ENCODE measurements around the gene TLR8. TPM values are rescaled to one million over a fixed set of nuclear protein-coding genes. Genes with fewer than 3 reads are reported as not detected.

The TLR8 gene
- total RNA-seq, 1 experiment from 2014 or later: not detected

DNA sequence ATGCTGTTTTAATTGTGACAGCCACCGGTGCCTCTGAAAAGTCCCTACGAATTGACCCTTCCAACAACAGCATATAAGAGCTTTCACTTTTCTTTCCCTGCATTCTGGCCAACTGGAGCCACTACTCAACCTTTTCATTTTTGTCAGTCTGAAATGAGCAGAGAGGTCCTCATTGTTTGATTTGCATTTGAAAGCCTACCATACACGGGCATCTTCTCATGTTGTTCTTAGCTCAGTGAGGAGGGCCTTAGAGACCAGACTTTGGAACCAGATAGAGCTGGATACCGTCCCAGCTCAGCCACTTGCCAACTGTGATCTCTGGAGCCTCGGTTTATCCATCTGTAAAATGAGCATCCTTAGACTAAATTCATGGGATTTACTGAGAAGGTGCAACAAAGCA lies 51.6 kb downstream of the TLR8 start:
- Histone ChIP-seq H3K36me3 (ENCODE audit: control insufficient read depth, insufficient read depth, low read length) (no peaks in the 10 kb centered on the region), H3K9me3 (ENCODE audit: control insufficient read depth, insufficient read depth, low read depth, low read length) (no peaks in the 10 kb centered on the region), H3K4me1 (ENCODE audit: control insufficient read depth, insufficient read depth, low read length) (peaks cover 6% of the 10 kb centered on the region; the same call in 1 of the 2 replicates), H3K27ac (ENCODE audit: low read length) (peak overlapping the region; percentile 23; the same call in 1 of the 2 replicates), H3K4me3 (ENCODE audit: low read depth in 2 of 2, low read length in 2 of 2) (no peak overlapping the region), H3K27me3 (ENCODE audit: control insufficient read depth, insufficient read depth, low read length) (no peaks in the 10 kb centered on the region)
- BruUV-seq (replicated peaks): no TSS peak
- intact Hi-C loops (cut with micrococcal nuclease; ENCODE audit: unreplicated experiment): no loop called here
- TF ChIP-seq TCF7L2 (IDR thresholded peaks at IDR 0.05; ENCODE audit: low read depth, low read length): no peak
- no peak for TF ChIP-seq SIN3A (IDR thresholded peaks at IDR 0.05; ENCODE audit: borderline replicate concordance, insufficient read depth, low read depth, low read length)
- no peak for TF ChIP-seq POLR2AphosphoS5 (IDR thresholded peaks at IDR 0.05; ENCODE audit: low read depth, low read length)
- TF ChIP-seq, protein P1, sequence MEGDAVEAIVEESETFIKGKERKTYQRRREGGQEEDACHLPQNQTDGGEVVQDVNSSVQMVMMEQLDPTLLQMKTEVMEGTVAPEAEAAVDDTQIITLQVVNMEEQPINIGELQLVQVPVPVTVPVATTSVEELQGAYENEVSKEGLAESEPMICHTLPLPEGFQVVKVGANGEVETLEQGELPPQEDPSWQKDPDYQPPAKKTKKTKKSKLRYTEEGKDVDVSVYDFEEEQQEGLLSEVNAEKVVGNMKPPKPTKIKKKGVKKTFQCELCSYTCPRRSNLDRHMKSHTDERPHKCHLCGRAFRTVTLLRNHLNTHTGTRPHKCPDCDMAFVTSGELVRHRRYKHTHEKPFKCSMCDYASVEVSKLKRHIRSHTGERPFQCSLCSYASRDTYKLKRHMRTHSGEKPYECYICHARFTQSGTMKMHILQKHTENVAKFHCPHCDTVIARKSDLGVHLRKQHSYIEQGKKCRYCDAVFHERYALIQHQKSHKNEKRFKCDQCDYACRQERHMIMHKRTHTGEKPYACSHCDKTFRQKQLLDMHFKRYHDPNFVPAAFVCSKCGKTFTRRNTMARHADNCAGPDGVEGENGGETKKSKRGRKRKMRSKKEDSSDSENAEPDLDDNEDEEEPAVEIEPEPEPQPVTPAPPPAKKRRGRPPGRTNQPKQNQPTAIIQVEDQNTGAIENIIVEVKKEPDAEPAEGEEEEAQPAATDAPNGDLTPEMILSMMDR (IDR thresholded peaks at IDR 0.05): no peak
- TF ChIP-seq, protein P2, sequence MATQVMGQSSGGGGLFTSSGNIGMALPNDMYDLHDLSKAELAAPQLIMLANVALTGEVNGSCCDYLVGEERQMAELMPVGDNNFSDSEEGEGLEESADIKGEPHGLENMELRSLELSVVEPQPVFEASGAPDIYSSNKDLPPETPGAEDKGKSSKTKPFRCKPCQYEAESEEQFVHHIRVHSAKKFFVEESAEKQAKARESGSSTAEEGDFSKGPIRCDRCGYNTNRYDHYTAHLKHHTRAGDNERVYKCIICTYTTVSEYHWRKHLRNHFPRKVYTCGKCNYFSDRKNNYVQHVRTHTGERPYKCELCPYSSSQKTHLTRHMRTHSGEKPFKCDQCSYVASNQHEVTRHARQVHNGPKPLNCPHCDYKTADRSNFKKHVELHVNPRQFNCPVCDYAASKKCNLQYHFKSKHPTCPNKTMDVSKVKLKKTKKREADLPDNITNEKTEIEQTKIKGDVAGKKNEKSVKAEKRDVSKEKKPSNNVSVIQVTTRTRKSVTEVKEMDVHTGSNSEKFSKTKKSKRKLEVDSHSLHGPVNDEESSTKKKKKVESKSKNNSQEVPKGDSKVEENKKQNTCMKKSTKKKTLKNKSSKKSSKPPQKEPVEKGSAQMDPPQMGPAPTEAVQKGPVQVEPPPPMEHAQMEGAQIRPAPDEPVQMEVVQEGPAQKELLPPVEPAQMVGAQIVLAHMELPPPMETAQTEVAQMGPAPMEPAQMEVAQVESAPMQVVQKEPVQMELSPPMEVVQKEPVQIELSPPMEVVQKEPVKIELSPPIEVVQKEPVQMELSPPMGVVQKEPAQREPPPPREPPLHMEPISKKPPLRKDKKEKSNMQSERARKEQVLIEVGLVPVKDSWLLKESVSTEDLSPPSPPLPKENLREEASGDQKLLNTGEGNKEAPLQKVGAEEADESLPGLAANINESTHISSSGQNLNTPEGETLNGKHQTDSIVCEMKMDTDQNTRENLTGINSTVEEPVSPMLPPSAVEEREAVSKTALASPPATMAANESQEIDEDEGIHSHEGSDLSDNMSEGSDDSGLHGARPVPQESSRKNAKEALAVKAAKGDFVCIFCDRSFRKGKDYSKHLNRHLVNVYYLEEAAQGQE (IDR thresholded peaks at IDR 0.05; ENCODE audit: insufficient read depth in 1 of 2, low read depth in 2 of 2, low read length in 1 of 2): no peak
- in situ Hi-C loops (cut with HindIII; ENCODE audit: low pct_unique_long_range_greater_than_20kb, low sequenced_read_pairs): no loop called here
- ChIA-PET CTCF (no interaction called here), POLR2A (no interaction called here)
- DNase-seq (ENCODE audit: low read depth, low spot score) (no peak), ATAC-seq (no peak)

DNA sequence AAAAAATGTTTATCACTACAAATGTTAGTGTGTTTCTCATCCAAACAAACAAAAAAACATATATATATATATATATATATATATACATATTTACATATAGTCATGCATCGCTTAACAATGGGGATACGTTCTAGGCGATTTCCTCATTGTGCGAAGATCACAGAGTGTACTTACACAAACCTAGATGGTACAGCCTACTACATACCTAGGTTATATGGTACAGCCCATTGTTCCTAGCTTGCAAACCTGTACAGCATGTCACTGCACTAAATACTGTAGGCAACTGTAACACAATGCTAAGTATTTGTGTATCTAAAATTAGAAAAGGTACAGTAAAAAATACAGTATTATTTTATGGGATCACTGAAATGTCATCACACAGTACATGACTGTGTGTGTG lies 52.0 kb downstream of the TLR8 start:
- ChIA-PET POLR2A (no interaction called here), CTCF (no interaction called here)
- in situ Hi-C loops (cut with HindIII; ENCODE audit: low pct_unique_long_range_greater_than_20kb, low sequenced_read_pairs) (no loop called here), intact Hi-C loops (cut with micrococcal nuclease; ENCODE audit: unreplicated experiment) (no loop called here)
- TF ChIP-seq POLR2AphosphoS5 (IDR thresholded peaks at IDR 0.05; ENCODE audit: low read depth, low read length) (no peak), TCF7L2 (IDR thresholded peaks at IDR 0.05; ENCODE audit: low read depth, low read length) (no peak)
- TF ChIP-seq, protein P1 (IDR thresholded peaks at IDR 0.05): no peak
- Histone ChIP-seq H3K4me3 (ENCODE audit: low read depth in 2 of 2, low read length in 2 of 2) (no peak overlapping the region), H3K36me3 (ENCODE audit: control insufficient read depth, insufficient read depth, low read length) (no peaks in the 10 kb centered on the region), H3K27me3 (ENCODE audit: control insufficient read depth, insufficient read depth, low read length) (no peaks in the 10 kb centered on the region), H3K27ac (ENCODE audit: low read length) (no peak overlapping the region), H3K4me1 (ENCODE audit: control insufficient read depth, insufficient read depth, low read length) (peaks cover 6% of the 10 kb centered on the region; the same call in 1 of the 2 replicates), H3K9me3 (ENCODE audit: control insufficient read depth, insufficient read depth, low read depth, low read length) (no peaks in the 10 kb centered on the region)
- no peak for ATAC-seq
- BruUV-seq (replicated peaks): no TSS peak
- no peak for DNase-seq (ENCODE audit: low read depth, low spot score)

All from Panc1 (cell line).